Mucosa of rectum (tissue), 2 donors: Measurements from ENCODE around the gene PRKAR1B.

Experiments used
- H3K27ac ChIP-seq, 2 donors: one replicate each; pipeline ENCODE4 v1.7.0; 2013; ENCODE audit warnings: inconsistent platforms in 2 of 2, low read depth in 2 of 2, low read length in 2 of 2
- H3K27me3 ChIP-seq, 2 donors: one replicate each; pipeline ENCODE4 v1.7.0; 2013; ENCODE audit warnings: low read length in 2 of 2; ENCODE audit not compliant: control insufficient read depth in 2 of 2, insufficient read depth in 2 of 2
- H3K36me3 ChIP-seq, 2 donors: one replicate each; pipeline ENCODE4 v1.7.0; 2013; ENCODE audit warnings: low read length in 2 of 2; ENCODE audit not compliant: control insufficient read depth in 2 of 2, insufficient read depth in 2 of 2
- H3K4me1 ChIP-seq, 2 donors: one replicate each; pipeline ENCODE4 v1.7.0; 2013; ENCODE audit warnings: low read length in 2 of 2, mild to moderate bottlenecking in 1 of 2; ENCODE audit not compliant: control insufficient read depth in 2 of 2, insufficient read depth in 2 of 2
- H3K4me3 ChIP-seq, 2 donors: one replicate each; pipeline ENCODE4 v1.7.0; 2013; ENCODE audit warnings: low read length in 2 of 2
- H3K9ac ChIP-seq, 2 donors: one replicate each; pipeline ENCODE4 v1.7.0; 2013; ENCODE audit warnings: low read length in 2 of 2, low read depth in 1 of 2, mild to moderate bottlenecking in 1 of 2
- H3K9me3 ChIP-seq, 2 donors: one replicate each; pipeline ENCODE4 v1.7.0; 2013; ENCODE audit warnings: low read length in 2 of 2; ENCODE audit not compliant: control insufficient read depth in 2 of 2
- donor health status: healthy.
- donor health status: Normal muscosa, but diverticular disease.

PRKAR1B gene

DNA sequence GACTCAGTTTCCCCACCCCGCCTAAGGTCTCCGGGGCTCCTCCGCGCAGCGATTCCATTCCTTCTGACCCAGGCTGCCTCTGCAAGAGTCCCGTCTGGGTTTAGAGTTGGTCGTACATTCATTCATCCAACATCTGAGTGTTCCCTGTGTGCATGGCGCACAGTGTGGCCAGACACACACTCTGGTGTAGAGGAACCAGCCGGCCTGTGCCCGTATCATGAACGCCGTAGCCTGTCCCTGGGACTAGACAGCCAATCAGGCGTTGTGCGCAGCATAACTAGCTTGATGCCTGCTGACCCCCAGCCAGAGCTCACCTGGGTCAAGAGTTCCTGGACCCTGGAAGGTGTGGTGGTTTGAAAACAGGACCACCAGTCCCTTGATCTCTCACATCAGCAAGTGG is 186.5 kb downstream of the PRKAR1B start:
- Histone ChIP-seq H3K36me3 (no peaks in the 10 kb centered on the region), H3K4me1 (peaks cover 24 to 26% of the 10 kb centered on the region in 2 donors), H3K9me3 (no peaks in the 10 kb centered on the region), H3K27me3 (no peaks in the 10 kb centered on the region), H3K27ac (peak overlapping the region; percentile 86 to 89), H3K4me3 (no peak overlapping the region), H3K9ac (no peak overlapping the region)

DNA sequence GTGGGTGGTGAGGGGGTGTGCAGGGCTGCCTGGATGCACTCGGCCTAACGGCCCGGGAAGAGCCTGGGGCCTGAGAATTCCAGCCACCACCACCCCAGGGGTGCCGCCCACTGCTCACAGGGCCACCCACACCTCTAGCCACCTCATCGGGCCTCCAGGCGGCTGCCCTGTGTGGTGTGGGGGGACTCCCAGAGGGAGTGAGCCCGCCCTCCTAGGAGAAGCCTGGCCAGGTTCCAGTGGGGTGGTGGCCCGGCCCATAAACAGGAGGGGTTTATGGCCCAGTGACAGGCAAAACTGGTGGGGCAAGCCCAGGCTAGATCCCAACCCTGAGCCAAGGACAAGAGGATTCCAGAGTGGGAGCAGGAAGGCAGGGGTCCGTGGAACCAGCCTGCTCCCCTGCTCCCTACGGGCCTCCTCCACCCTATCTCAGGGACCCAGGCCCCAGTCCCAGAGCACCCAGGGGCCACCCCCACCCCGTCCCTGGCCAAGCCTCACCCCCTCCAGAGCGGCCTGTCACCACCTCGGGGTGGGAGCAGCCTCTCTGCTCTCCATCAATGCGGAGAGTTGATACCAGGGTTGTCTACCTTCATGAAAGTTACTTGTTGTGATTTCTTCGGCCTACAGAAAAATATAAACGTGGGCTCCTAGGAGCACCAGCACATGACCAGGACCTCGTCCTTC is 187.2 kb downstream of the PRKAR1B start:
- no peak overlapping the region for H3K4me3 ChIP-seq
- H3K9ac ChIP-seq, result peak overlapping the region; percentile 47 to 60
- peak overlapping the region; percentile 86 to 89 for H3K27ac ChIP-seq
- H3K27me3 ChIP-seq, result no peaks in the 10 kb centered on the region
- no peaks in the 10 kb centered on the region for H3K36me3 ChIP-seq
- H3K4me1 ChIP-seq, result peaks cover 24 to 26% of the 10 kb centered on the region in 2 donors
- H3K9me3 ChIP-seq, result no peaks in the 10 kb centered on the region

DNA sequence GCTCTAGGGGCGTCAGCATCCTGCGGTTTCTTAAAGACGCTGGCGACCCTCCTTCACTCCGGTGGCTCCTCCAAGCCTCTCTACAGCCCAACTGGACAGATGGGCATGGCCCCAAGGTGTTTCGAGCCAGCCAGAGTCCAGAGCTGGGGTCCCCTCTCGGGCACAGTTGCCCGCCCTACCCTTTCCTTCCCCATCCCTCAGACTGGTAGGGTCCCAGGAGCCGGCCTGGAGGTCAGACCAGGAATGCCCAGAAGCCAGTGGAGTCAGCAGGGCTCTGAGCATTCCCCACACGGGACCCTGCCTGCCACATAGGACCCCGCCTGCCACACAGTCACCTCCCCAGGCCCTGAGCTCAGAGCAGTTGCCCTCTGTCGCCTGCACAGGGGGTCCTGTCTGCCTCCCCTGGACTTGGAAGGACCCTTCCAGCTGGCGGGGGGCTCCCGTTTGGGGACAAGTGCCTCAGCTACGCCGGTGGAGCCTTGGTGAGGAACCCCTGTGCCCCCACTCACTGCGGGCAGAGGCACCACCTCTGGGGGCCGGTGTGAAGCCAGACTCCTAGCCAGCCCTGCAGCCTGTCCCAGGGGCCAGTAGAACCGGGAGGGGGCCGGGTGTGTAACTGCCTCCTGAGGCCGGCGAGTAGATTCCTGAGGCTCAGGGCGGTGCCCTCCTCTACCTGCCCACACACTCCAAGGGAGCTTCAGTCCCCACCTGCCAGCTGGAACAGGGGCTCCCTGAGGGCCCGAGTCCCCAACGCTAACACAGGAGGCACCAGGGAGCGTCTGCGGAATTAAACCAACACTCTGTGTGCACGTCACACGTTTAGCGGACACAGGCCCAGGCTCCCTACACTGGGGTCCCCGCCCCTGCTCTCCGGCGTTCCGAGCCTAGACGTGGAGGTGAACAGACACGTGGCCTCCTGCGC is 188.1 kb downstream of the PRKAR1B start:
- peaks cover 24 to 26% of the 10 kb centered on the region in 2 donors for H3K4me1 ChIP-seq
- no peaks in the 10 kb centered on the region for H3K36me3 ChIP-seq
- peak overlapping the region; percentile 25 to 50 for H3K4me3 ChIP-seq
- peak overlapping the region; percentile 72 to 77 for H3K9ac ChIP-seq
- H3K9me3 ChIP-seq, result no peaks in the 10 kb centered on the region
- H3K27ac ChIP-seq, result peak overlapping the region; percentile 92 to 93
- no peaks in the 10 kb centered on the region for H3K27me3 ChIP-seq

DNA sequence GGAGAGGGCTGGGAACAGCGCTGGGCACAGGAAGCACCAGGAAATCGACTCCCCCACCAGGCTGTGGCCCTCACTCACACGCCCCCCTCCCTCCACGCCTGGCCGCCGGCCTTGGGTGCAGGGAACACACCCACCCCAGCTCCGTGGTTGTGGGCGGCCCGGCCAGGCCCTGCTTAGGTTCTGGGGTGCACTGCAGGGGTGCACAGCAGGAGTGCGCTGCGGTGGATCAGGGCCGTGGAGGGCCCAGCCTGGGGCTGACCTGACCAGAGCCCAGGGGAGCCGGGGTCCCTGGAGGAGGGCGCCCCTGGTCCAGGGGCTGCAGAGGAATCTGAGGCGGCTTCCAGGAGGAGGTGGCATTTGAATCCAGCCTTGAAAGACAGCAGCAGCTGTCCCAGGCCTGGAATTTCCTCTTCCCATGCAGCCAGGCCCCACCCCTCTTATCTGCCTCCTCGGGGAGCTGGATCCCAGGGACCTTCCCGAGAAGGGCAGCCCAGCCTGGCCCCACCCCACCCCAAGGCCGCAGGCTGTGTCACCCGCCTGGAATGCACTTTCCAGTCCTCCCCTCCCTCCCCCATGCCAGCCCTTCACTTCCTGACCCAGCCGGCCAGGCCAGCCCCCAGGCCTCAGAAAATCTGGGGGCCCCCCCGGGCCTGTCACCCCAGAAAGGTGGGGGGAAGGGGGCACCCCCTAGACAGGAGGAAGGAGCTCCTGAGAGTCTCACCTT is 189.0 kb downstream of the PRKAR1B start:
- Histone ChIP-seq H3K27me3 (no peaks in the 10 kb centered on the region), H3K9ac (peak overlapping the region; percentile 72 to 77), H3K36me3 (no peaks in the 10 kb centered on the region), H3K9me3 (no peaks in the 10 kb centered on the region), H3K4me1 (peaks cover 24 to 26% of the 10 kb centered on the region in 2 donors), H3K4me3 (peak overlapping the region; percentile 3 to 25), H3K27ac (peak overlapping the region; percentile 92 to 93)

DNA sequence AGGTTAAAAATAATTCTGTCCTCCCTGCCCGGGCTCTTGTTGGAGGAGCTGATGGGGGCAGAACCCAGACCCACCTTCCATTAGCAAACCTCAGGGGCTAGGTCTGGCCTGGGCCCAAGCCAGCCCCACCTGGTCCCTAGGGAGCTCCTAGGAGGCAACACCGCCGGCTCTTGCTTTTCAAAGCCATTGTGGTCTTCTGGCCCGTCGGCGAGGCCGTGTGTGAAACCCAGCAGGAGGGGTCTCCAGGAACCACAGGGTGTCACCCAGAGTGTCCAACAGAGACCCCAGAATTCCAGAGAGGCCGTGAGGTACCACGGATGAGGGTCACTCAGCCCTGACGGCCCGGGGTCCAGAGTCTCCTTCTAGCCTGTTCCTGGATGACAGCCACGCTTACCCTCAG is 190.8 kb downstream of the PRKAR1B start:
- Histone ChIP-seq H3K4me1 (peaks cover 24 to 26% of the 10 kb centered on the region in 2 donors), H3K27ac (no peak overlapping the region), H3K9ac (no peak overlapping the region), H3K9me3 (no peaks in the 10 kb centered on the region), H3K4me3 (no peak overlapping the region), H3K36me3 (no peaks in the 10 kb centered on the region), H3K27me3 (peaks cover 0 to 5% of the 10 kb centered on the region in 2 donors)

GRCh38 chr7:534959-535358 is 192.1 kb downstream of the PRKAR1B start:
- Histone ChIP-seq H3K4me3 (no peak overlapping the region), H3K9ac (no peak overlapping the region), H3K27me3 (peaks cover 0 to 5% of the 10 kb centered on the region in 2 donors), H3K9me3 (no peaks in the 10 kb centered on the region), H3K4me1 (peaks cover 19 to 22% of the 10 kb centered on the region in 2 donors), H3K27ac (no peak overlapping the region), H3K36me3 (no peaks in the 10 kb centered on the region)

DNA sequence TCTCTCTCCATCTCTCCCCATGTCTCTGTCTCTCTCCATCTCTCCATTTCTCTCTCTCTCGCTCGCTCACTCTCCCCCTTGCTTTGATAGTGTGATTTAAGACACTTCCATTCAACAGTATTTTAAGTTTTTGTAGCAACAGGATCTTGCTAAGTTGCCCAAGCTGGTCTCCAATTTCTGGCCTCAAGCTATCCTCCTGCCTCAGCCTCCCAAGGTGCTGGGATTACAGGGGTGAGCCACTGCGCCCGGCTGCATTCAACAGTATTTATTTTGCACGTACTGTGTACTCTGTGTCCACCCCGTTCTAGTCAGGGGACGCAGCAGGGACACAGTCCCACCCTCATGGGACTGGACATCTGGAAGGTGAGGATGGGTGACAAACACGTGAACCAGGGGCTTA is 193.0 kb downstream of the PRKAR1B start:
- no peaks in the 10 kb centered on the region for H3K9me3 ChIP-seq
- no peaks in the 10 kb centered on the region for H3K36me3 ChIP-seq
- no peak overlapping the region for H3K4me3 ChIP-seq
- H3K27ac ChIP-seq, result no peak overlapping the region
- peaks cover 14 to 21% of the 10 kb centered on the region in 2 donors for H3K4me1 ChIP-seq
- H3K27me3 ChIP-seq, result peaks cover 0 to 5% of the 10 kb centered on the region in 2 donors
- no peak overlapping the region for H3K9ac ChIP-seq

GRCh38 chr7:533266-533665 is 193.8 kb downstream of the PRKAR1B start:
- no peak overlapping the region for H3K4me3 ChIP-seq
- H3K9me3 ChIP-seq, result no peaks in the 10 kb centered on the region
- peaks cover 6 to 13% of the 10 kb centered on the region in 2 donors for H3K4me1 ChIP-seq
- H3K27ac ChIP-seq, result no peak overlapping the region
- H3K36me3 ChIP-seq, result no peaks in the 10 kb centered on the region
- peaks cover 0 to 5% of the 10 kb centered on the region in 2 donors for H3K27me3 ChIP-seq
- H3K9ac ChIP-seq, result no peak overlapping the region

GRCh38 chr7:532379-533143 is 194.5 kb downstream of the PRKAR1B start:
- no peaks in the 10 kb centered on the region for H3K36me3 ChIP-seq
- peaks cover 0 to 5% of the 10 kb centered on the region in 2 donors for H3K27me3 ChIP-seq
- no peaks in the 10 kb centered on the region for H3K9me3 ChIP-seq
- no peak overlapping the region for H3K9ac ChIP-seq
- peaks cover under 1 to 6% of the 10 kb centered on the region in 2 donors for H3K4me1 ChIP-seq
- no peak overlapping the region for H3K4me3 ChIP-seq
- H3K27ac ChIP-seq, result no peak overlapping the region
